Measurements from ENCODE around the gene IFNGR1. TPM values are rescaled to one million over a fixed set of nuclear protein-coding genes. Genes with fewer than 3 reads are reported as not detected.
A peak's percentile ranks its signal among the peaks of the same experiment; 100 is the strongest.
"Not testable (repeated sequence)": the region's sequence is repeated elsewhere in the genome, so short reads cannot be mapped to it uniquely, and the experiment has no call there.

Gene IFNGR1
- total RNA-seq, 3 donors from 2014 or later: 126 to 207 (median 144) TPM

DNA sequence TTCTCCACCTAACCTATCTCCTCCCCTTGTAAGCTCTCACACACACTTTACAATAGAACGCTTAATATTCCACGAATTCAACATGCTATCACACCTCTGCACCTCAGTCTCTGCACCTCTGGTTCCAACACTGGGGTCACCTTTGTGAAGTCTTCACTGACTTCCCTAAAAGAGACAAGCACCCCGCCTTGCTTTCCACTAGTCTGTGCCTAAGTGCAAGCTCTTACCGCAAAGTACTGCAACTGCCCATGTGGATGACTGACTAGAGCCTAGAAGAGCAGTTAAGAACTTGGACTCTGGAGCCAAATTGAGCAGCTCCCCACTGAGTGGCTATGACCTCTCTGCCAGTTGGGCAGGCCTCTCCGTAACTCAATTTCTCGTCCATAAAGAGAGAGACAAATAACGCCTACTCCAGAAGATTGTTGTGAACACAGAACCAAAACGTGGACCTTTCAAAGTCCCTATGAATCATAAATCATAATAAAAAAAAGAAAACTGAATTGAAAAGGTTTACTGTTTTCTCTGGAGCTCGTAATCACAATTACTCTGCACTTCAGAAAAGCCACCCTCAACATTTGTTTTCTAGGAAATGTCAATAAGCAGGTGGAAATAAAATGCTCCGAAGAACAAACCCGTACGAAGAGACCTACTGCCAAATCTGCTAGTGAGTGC is 1.2 kb downstream of the IFNGR1 start:
- H3K4me1 ChIP-seq: peaks cover 0 to 25% of the 10 kb centered on the region in 2 donors
- H3K4me3 ChIP-seq: peak overlapping the region; percentile 91 to 95 (median 95)
- DNase-seq (ENCODE audit: low spot score in 2 of 2): no peak
- H3K9me3 ChIP-seq: no peaks in the 10 kb centered on the region
- no peaks in the 10 kb centered on the region for H3K36me3 ChIP-seq
- peak overlapping the region; percentile 99 to 100 for H3K27ac ChIP-seq
- H3K27me3 ChIP-seq: no peaks in the 10 kb centered on the region
- TF ChIP-seq POLR2A (IDR thresholded peaks at IDR 0.05) (no peak), POLR2AphosphoS5 (IDR thresholded peaks at IDR 0.05) (peak in 1 of 3 donors; percentile 6)
- intact Hi-C loops (cut with DNase I; ENCODE audit: low total_unique reads): no loop called here

DNA sequence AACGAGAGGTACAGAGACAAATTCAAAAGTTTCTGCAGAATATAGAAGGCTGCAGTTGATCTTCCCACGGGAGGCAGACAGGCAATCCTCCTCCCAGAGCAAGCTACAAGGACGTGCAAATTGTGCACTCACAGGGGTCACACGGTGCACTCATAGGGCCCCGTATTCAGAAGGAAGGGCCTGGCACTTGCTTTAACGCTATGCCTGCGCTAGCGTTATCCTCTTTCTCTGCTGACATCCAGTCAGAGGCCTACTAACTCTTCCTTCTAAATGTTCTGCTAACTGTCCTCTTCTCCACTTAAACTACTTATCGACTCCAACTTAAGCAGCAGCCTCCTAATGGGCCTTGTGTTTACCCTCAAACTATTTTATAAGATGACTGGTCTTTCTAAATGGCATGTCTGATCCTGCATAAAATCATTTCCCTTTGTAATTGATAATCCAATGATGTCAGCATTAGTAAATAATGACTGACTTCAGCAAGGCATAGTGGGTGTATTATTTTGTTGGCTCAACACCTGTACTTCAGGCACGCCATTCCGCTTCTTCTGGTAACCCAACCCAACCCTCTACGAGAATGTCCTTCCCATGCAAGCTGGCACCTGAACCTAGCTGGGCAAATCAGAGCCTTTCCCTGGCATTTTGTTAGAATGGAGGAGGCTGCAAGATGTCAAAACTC is 2.2 kb downstream of the IFNGR1 start:
- TF ChIP-seq POLR2AphosphoS5 (IDR thresholded peaks at IDR 0.05) (no peak), POLR2A (IDR thresholded peaks at IDR 0.05) (no peak)
- TF ChIP-seq, protein P1, sequence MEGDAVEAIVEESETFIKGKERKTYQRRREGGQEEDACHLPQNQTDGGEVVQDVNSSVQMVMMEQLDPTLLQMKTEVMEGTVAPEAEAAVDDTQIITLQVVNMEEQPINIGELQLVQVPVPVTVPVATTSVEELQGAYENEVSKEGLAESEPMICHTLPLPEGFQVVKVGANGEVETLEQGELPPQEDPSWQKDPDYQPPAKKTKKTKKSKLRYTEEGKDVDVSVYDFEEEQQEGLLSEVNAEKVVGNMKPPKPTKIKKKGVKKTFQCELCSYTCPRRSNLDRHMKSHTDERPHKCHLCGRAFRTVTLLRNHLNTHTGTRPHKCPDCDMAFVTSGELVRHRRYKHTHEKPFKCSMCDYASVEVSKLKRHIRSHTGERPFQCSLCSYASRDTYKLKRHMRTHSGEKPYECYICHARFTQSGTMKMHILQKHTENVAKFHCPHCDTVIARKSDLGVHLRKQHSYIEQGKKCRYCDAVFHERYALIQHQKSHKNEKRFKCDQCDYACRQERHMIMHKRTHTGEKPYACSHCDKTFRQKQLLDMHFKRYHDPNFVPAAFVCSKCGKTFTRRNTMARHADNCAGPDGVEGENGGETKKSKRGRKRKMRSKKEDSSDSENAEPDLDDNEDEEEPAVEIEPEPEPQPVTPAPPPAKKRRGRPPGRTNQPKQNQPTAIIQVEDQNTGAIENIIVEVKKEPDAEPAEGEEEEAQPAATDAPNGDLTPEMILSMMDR (IDR thresholded peaks at IDR 0.05): no peak
- peak overlapping the region; percentile 91 to 95 (median 95) for H3K4me3 ChIP-seq
- no peaks in the 10 kb centered on the region for H3K9me3 ChIP-seq
- intact Hi-C loops (cut with DNase I; ENCODE audit: low total_unique reads): no loop called here
- no peaks in the 10 kb centered on the region for H3K27me3 ChIP-seq
- no peaks in the 10 kb centered on the region for H3K36me3 ChIP-seq
- H3K27ac ChIP-seq: peak overlapping the region; percentile 99 to 100
- no peak for DNase-seq (ENCODE audit: low spot score in 2 of 2)
- peaks cover 0 to 30% of the 10 kb centered on the region in 2 donors for H3K4me1 ChIP-seq

DNA sequence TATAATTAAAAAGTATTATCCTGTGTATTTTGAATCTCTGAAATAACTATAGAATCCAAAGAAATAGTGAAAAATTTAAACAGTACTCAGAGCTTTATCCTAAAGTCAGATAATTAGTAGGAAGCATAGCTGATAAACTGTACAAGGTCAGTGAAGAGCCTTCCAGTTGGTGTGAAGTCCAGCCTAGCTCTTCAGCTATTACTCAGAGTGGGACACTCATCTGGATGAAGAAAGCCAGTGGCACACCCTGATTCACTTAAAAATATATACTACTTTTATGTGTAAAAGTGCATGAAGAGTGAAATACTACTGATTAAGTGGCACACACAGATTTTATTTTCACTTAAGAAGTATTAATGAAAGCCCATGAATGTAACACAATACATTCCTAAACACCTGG is 3.1 kb downstream of the IFNGR1 start:
- TF ChIP-seq POLR2AphosphoS5 (IDR thresholded peaks at IDR 0.05): no peak
- no peaks in the 10 kb centered on the region for H3K36me3 ChIP-seq
- no peak for DNase-seq (ENCODE audit: low spot score in 2 of 2)
- peak overlapping the region; percentile 99 to 100 for H3K27ac ChIP-seq
- peak overlapping the region; percentile 91 to 95 (median 95) for H3K4me3 ChIP-seq
- intact Hi-C loops (cut with DNase I; ENCODE audit: low total_unique reads): no loop called here
- H3K27me3 ChIP-seq: no peaks in the 10 kb centered on the region
- H3K9me3 ChIP-seq: no peaks in the 10 kb centered on the region
- H3K4me1 ChIP-seq: peaks cover 0 to 37% of the 10 kb centered on the region in 2 donors

DNA sequence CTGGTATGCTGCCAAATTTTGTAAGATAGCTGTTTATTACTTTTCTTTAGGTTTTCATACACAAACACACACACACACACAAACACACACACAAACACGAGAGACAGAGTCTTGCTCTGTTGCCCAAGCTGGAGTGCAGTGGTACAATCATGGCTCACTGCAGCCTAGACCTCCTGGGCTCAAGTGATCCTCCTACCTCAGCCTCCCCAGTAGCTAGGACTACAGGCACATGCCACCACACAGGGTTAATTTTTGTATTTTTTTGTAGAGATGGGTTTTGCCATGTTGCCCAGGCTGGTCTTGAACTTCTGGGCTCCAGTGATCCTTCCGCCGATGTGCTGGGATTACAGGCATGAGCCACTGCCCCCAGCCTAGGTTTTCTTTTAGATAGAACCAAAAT is 3.6 kb downstream of the IFNGR1 start:
- H3K4me3 ChIP-seq: peak overlapping the region; percentile 91 to 95 (median 95)
- intact Hi-C loops (cut with DNase I; ENCODE audit: low total_unique reads); H3K9me3 ChIP-seq; H3K36me3 ChIP-seq; DNase-seq (ENCODE audit: low spot score in 2 of 2); H3K27me3 ChIP-seq: not testable (repeated sequence)
- H3K27ac ChIP-seq: peak overlapping the region; percentile 64 to 100
- peaks cover 0 to 37% of the 10 kb centered on the region in 2 donors for H3K4me1 ChIP-seq

DNA sequence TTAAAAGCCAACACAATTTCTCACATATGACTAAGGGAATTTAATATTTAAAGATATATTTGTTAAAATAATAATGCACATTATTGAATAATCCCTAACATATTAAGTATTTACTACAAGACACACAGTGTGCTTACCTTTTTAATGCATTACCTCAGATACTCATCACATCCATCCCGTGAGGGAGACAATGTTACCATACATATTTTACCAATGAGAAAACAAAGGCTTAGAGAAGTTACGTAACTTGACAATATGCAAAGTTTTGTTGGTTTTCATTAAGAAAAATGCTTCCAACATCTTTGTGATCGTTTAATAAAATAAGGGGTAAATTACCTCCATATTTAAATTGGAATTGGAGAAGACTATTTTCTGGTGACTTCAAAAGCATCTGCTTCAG is 4.3 kb downstream of the IFNGR1 start:
- intact Hi-C loops (cut with DNase I; ENCODE audit: low total_unique reads): no loop called here
- Histone ChIP-seq H3K27ac (peak overlapping the region; percentile 64 to 73), H3K9me3 (no peaks in the 10 kb centered on the region), H3K4me1 (peaks cover 0 to 34% of the 10 kb centered on the region in 2 donors), H3K4me3 (peak overlapping the region in 2 of 3 donors; percentile 23 to 91), H3K36me3 (no peaks in the 10 kb centered on the region), H3K27me3 (no peaks in the 10 kb centered on the region)
- DNase-seq (ENCODE audit: low spot score in 2 of 2): no peak
- TF ChIP-seq, protein P1 (IDR thresholded peaks at IDR 0.05): no peak
- TF ChIP-seq POLR2AphosphoS5 (IDR thresholded peaks at IDR 0.05): no peak
- TF ChIP-seq POLR2A (IDR thresholded peaks at IDR 0.05): no peak

DNA sequence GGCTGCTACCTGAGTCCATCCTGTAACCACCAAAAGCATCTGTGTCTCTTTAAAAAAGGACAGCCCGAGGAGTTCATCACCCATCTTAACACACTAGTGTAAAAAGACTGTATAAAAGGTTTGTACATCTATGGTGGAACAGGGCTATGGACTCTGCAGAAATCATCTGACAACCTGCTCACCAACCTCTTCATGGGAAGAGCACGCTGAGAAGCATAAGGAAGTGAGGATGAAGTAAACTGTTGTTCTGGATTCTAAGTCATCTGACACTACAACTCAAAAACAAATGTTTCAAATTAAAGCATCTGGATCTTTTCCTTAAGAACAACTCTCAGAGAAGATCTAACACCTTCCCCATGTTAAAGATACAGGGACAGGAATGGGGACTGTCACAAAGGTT is 5.4 kb downstream of the IFNGR1 start:
- peaks cover 0 to 32% of the 10 kb centered on the region in 2 donors for H3K4me1 ChIP-seq
- H3K36me3 ChIP-seq: no peaks in the 10 kb centered on the region
- intact Hi-C loops (cut with DNase I; ENCODE audit: low total_unique reads): no loop called here
- TF ChIP-seq POLR2A (IDR thresholded peaks at IDR 0.05) (no peak), POLR2AphosphoS5 (IDR thresholded peaks at IDR 0.05) (no peak)
- TF ChIP-seq, protein P1 (IDR thresholded peaks at IDR 0.05): no peak
- no peak for DNase-seq (ENCODE audit: low spot score in 2 of 2)
- no peaks in the 10 kb centered on the region for H3K27me3 ChIP-seq
- peak overlapping the region in 2 of 3 donors; percentile 23 to 37 for H3K4me3 ChIP-seq
- no peaks in the 10 kb centered on the region for H3K9me3 ChIP-seq
- peak overlapping the region; percentile 64 to 73 for H3K27ac ChIP-seq

Measured in breast epithelium (tissue), 4 donors.